Nephron progenitor cell (in vitro differentiated cells): Measurements from ENCODE around the gene GOLGA2.

Source experiments
- DNase-seq: peaks from one replicate; pipeline ENCODE4 v3.0.0; 2021
- H3K27ac Mint-ChIP-seq: 2 replicates; pipeline ENCODE4 v1.8.0; 2021; ENCODE audit warnings: mild to moderate bottlenecking, moderate library complexity, mixed read lengths
- H3K27me3 Mint-ChIP-seq: 2 replicates; pipeline ENCODE4 v1.8.0; 2021; ENCODE audit warnings: mild to moderate bottlenecking, low read depth, mixed read lengths; ENCODE audit not compliant: poor library complexity
- H3K36me3 Mint-ChIP-seq: 2 replicates; pipeline ENCODE4 v1.8.0; 2021; ENCODE audit warnings: low read depth, mixed read lengths
- H3K4me1 Mint-ChIP-seq: 2 replicates; pipeline ENCODE4 v1.8.0; 2021; ENCODE audit warnings: mixed read lengths
- H3K4me3 Mint-ChIP-seq: 2 replicates; pipeline ENCODE4 v1.8.0; 2021; ENCODE audit warnings: mild to moderate bottlenecking, moderate library complexity, mixed read lengths
- H3K9me3 Mint-ChIP-seq: 2 replicates; pipeline ENCODE4 v1.8.0; 2021; ENCODE audit warnings: mild to moderate bottlenecking, moderate library complexity, mixed read lengths
- CTCF ChIP-seq: fragments of 200-600 bp; sonication (generic); IDR thresholded peaks from 2 replicates; pipeline ENCODE4 v1.5.0; 2021; ENCODE audit warnings: antibody characterized with exemption

Gene GOLGA2

GRCh38 chr9:128309551-128309950, 33.7 kb upstream of the GOLGA2 start:
- H3K9me3 Mint-ChIP-seq, result no peaks in the 10 kb centered on the region
- no peak for TF ChIP-seq CTCF
- no peak overlapping the region for H3K27ac Mint-ChIP-seq
- no peaks in the 10 kb centered on the region for H3K27me3 Mint-ChIP-seq
- DNase-seq, result no peak
- no peak overlapping the region for H3K4me3 Mint-ChIP-seq
- no peaks in the 10 kb centered on the region for H3K4me1 Mint-ChIP-seq
- peaks cover 44% of the 10 kb centered on the region for H3K36me3 Mint-ChIP-seq

GRCh38 chr9:128304971-128305288, 29.1 kb upstream of the GOLGA2 start:
- TF ChIP-seq CTCF, result no peak
- H3K4me1 Mint-ChIP-seq, result peaks cover 4% of the 10 kb centered on the region
- H3K4me3 Mint-ChIP-seq, result no peak overlapping the region
- peaks cover 20% of the 10 kb centered on the region for H3K36me3 Mint-ChIP-seq
- H3K9me3 Mint-ChIP-seq, result no peaks in the 10 kb centered on the region
- H3K27ac Mint-ChIP-seq, result no peak overlapping the region
- H3K27me3 Mint-ChIP-seq, result no peaks in the 10 kb centered on the region
- DNase-seq, result no peak

- no peaks in the 10 kb centered on the region for H3K27me3 Mint-ChIP-seq
- no peak overlapping the region for H3K27ac Mint-ChIP-seq
- H3K9me3 Mint-ChIP-seq, result no peaks in the 10 kb centered on the region
- H3K36me3 Mint-ChIP-seq, result peaks cover 14% of the 10 kb centered on the region
- no peak for TF ChIP-seq CTCF
- DNase-seq, result no peak
- peaks cover 4% of the 10 kb centered on the region for H3K4me1 Mint-ChIP-seq
- H3K4me3 Mint-ChIP-seq, result no peak overlapping the region
Measured at GRCh38 chr9:128304136-128304970, 28.5 kb upstream of the GOLGA2 start.

GRCh38 chr9:128298535-128299482, 23.0 kb upstream of the GOLGA2 start:
- H3K4me3 Mint-ChIP-seq, result no peak overlapping the region
- H3K36me3 Mint-ChIP-seq, result no peaks in the 10 kb centered on the region
- no peaks in the 10 kb centered on the region for H3K9me3 Mint-ChIP-seq
- peak overlapping the region; percentile 3 for H3K27ac Mint-ChIP-seq
- no peak for TF ChIP-seq CTCF
- DNase-seq, result no peak
- peaks cover 18% of the 10 kb centered on the region for H3K4me1 Mint-ChIP-seq
- no peaks in the 10 kb centered on the region for H3K27me3 Mint-ChIP-seq

GRCh38 chr9:128297221-128297773, 21.5 kb upstream of the GOLGA2 start:
- H3K9me3 Mint-ChIP-seq, result no peaks in the 10 kb centered on the region
- H3K4me1 Mint-ChIP-seq, result peaks cover 18% of the 10 kb centered on the region
- DNase-seq, result no peak
- H3K27me3 Mint-ChIP-seq, result no peaks in the 10 kb centered on the region
- TF ChIP-seq CTCF, result no peak
- H3K27ac Mint-ChIP-seq, result no peak overlapping the region
- H3K4me3 Mint-ChIP-seq, result no peak overlapping the region
- H3K36me3 Mint-ChIP-seq, result peaks cover 4% of the 10 kb centered on the region
